Osteoblast (primary cell): ENCODE results near the gene HMSD. TPM values are rescaled to one million over a fixed set of nuclear protein-coding genes. Genes with fewer than 3 reads are reported as not detected.
"Not testable (repeated sequence)": the region's sequence is repeated elsewhere in the genome, so short reads cannot be mapped to it uniquely, and the experiment has no call there.

Source experiments
- DNase-seq: peaks from one replicate; pipeline ENCODE4 v3.0.0; 2011; ENCODE audit warnings: low spot score, mixed read lengths; ENCODE audit not compliant: insufficient read length; ENCODE audit errors: missing footprints
- H2AFZ ChIP-seq: 2 replicates; pipeline ENCODE4 v1.6.0; 2011; ENCODE audit warnings: mild to moderate bottlenecking, low read length
- H3K27ac ChIP-seq: 2 replicates; pipeline ENCODE4 v1.5.1; 2011; ENCODE audit warnings: mild to moderate bottlenecking, low read depth, low read length, moderate library complexity
- H3K27me3 ChIP-seq: 2 replicates; pipeline ENCODE4 v1.6.0; 2012; ENCODE audit warnings: mild to moderate bottlenecking, control low read depth, inconsistent platforms, low read length, moderate library complexity; ENCODE audit not compliant: insufficient read depth
- H3K36me3 ChIP-seq: 2 replicates; pipeline ENCODE4 v1.5.1; 2011; ENCODE audit warnings: mild to moderate bottlenecking, low read length, control low read depth, moderate library complexity; ENCODE audit not compliant: insufficient read depth
- H3K4me1 ChIP-seq: 2 replicates; pipeline ENCODE4 v1.5.1; 2011; ENCODE audit warnings: mild to moderate bottlenecking, low read length, control low read depth, moderate library complexity; ENCODE audit not compliant: insufficient read depth
- H3K4me2 ChIP-seq: 2 replicates; pipeline ENCODE4 v1.6.0; 2011; ENCODE audit warnings: mild to moderate bottlenecking, low read length; ENCODE audit not compliant: insufficient read depth
- H3K4me3 ChIP-seq: fragments of 200-600 bp; sonication (generic); 3 replicates; pipeline ENCODE4 v1.5.1; 2012; ENCODE audit warnings: mild to moderate bottlenecking, low read length, inconsistent platforms; ENCODE audit not compliant: insufficient read depth
- H3K79me2 ChIP-seq: 2 replicates; pipeline ENCODE4 v1.6.0; 2012; ENCODE audit warnings: mild to moderate bottlenecking, low read length, control low read depth, inconsistent platforms; ENCODE audit not compliant: insufficient read depth
- H3K9me3 ChIP-seq: 2 replicates; pipeline ENCODE4 v1.5.1; 2011; ENCODE audit warnings: low read depth, low read length, control low read depth
- H4K20me1 ChIP-seq: 2 replicates; pipeline ENCODE4 v1.6.0; 2012; ENCODE audit warnings: mild to moderate bottlenecking, low read length, control low read depth; ENCODE audit not compliant: insufficient read depth
- total RNA-seq: library from RNA; depleted of rRNA; stranded (reverse); fragments of >200 nt; gene quantifications from 2 replicates; pipeline ENCODE4 v1.2.3, GENCODE V29; 2012
- TF ChIP-seq, protein P1 (sequence below): IDR thresholded peaks from 2 replicates; pipeline ENCODE4 v1.5.1; 2011; ENCODE audit warnings: mild to moderate bottlenecking, low read depth, low read length, moderate library complexity; ENCODE audit errors: extremely low read depth

HMSD gene
- total RNA-seq, 1 donor, result 1.4 TPM

DNA sequence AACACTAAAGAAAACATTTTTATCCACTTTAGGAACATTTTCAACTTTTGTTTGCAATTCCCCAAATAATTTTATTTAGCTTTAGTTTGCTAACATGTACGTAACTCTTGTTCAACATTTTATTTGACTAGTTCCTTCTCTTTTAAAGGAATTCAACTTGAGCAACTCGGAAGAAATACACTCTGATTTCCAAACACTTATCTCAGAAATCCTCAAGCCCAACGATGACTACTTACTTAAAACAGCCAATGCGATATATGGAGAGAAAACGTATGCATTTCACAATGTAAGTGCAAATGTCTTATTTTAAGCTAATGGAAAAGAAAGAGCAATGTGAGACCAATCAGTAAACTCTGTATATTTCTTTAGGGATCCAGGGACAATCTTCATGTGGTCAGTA is 31.3 kb upstream of the HMSD start:
- TF ChIP-seq, protein P1, sequence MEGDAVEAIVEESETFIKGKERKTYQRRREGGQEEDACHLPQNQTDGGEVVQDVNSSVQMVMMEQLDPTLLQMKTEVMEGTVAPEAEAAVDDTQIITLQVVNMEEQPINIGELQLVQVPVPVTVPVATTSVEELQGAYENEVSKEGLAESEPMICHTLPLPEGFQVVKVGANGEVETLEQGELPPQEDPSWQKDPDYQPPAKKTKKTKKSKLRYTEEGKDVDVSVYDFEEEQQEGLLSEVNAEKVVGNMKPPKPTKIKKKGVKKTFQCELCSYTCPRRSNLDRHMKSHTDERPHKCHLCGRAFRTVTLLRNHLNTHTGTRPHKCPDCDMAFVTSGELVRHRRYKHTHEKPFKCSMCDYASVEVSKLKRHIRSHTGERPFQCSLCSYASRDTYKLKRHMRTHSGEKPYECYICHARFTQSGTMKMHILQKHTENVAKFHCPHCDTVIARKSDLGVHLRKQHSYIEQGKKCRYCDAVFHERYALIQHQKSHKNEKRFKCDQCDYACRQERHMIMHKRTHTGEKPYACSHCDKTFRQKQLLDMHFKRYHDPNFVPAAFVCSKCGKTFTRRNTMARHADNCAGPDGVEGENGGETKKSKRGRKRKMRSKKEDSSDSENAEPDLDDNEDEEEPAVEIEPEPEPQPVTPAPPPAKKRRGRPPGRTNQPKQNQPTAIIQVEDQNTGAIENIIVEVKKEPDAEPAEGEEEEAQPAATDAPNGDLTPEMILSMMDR, result no peak
- Histone ChIP-seq H3K36me3 (no peaks in the 10 kb centered on the region), H2AFZ (no peak overlapping the region), H3K27me3 (peaks cover 11% of the 10 kb centered on the region), H3K79me2 (no peaks in the 10 kb centered on the region), H3K4me2 (no peak overlapping the region), H3K4me1 (no peaks in the 10 kb centered on the region), H3K9me3 (no peaks in the 10 kb centered on the region), H3K27ac (no peak overlapping the region), H3K4me3 (no peak overlapping the region), H4K20me1 (no peaks in the 10 kb centered on the region)
- DNase-seq, result no peak

DNA sequence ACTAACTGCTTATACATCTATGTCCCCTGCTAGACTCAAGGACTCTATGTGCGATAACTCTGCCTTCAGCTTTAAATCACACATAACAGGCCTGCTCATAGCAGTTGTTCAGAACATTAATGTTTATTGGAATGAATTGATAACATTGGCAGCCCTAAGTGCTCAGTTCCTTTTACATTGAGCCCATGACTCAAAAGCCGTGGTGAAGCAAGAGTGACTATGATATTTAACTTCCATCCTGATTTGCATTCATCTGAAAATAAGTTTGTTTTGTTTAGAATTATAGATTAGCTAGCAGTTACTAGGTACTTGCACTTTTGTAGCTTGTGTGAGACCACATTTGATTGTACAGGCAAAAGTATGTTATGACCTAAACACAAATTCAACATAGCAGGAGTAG is 27.1 kb upstream of the HMSD start:
- peaks cover 11% of the 10 kb centered on the region for H3K27me3 ChIP-seq
- TF ChIP-seq, protein P1, result no peak
- no peak overlapping the region for H3K4me3 ChIP-seq
- DNase-seq, result no peak
- no peaks in the 10 kb centered on the region for H4K20me1 ChIP-seq
- H3K36me3 ChIP-seq, result no peaks in the 10 kb centered on the region
- H3K79me2 ChIP-seq, result no peaks in the 10 kb centered on the region
- H2AFZ ChIP-seq, result no peak overlapping the region
- no peak overlapping the region for H3K27ac ChIP-seq
- H3K4me2 ChIP-seq, result no peak overlapping the region
- no peaks in the 10 kb centered on the region for H3K4me1 ChIP-seq
- H3K9me3 ChIP-seq, result no peaks in the 10 kb centered on the region

DNA sequence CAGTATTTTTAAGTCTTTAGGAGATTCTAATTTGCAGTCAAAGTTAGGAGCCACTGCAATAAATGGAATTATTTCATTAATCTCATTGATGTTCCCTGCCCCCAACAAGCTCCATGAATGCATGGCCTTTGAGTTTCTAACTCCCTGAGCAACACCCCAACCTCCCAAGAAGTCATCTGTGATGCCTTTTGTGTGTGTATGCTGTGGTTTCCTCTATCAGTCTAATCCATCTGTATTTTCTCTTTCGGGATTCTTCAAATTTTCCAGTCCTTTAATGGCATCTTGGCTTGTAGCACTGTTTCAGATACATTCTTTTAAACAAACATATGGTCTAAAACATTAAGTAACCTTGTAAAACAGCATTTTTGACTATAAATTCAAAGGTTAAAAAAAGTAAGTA is 24.6 kb upstream of the HMSD start:
- Histone ChIP-seq H2AFZ (no peak overlapping the region), H4K20me1 (no peaks in the 10 kb centered on the region), H3K27me3 (peaks cover 11% of the 10 kb centered on the region), H3K79me2 (no peaks in the 10 kb centered on the region), H3K36me3 (no peaks in the 10 kb centered on the region), H3K4me3 (no peak overlapping the region), H3K27ac (no peak overlapping the region), H3K9me3 (no peaks in the 10 kb centered on the region), H3K4me1 (no peaks in the 10 kb centered on the region), H3K4me2 (no peak overlapping the region)
- DNase-seq, result no peak
- TF ChIP-seq, protein P1, result no peak

DNA sequence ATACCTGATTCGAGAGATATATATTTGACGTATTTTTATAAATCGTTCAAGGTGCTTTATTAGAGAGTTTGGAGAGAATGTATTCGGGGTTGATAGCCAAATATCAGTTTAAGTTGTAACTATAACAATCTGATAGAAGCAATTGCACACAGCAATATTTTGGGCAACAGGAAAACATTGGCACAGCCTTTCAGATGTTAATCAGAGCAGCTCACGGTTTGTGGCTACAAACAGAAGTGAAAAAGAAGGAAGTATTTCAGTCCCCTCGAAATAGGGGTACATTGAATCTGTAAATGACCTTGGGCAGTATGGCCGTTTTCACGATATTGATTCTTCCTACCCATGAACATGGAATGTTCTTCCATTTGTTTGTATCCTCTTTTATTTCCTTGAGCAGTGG is 20.8 kb upstream of the HMSD start:
- H4K20me1 ChIP-seq, result no peaks in the 10 kb centered on the region
- no peak overlapping the region for H3K4me3 ChIP-seq
- H3K9me3 ChIP-seq, result no peaks in the 10 kb centered on the region
- TF ChIP-seq, protein P1, result no peak
- H2AFZ ChIP-seq, result no peak overlapping the region
- DNase-seq, result no peak
- no peak overlapping the region for H3K4me2 ChIP-seq
- H3K36me3 ChIP-seq, result no peaks in the 10 kb centered on the region
- peaks cover 15% of the 10 kb centered on the region for H3K27me3 ChIP-seq
- H3K79me2 ChIP-seq, result no peaks in the 10 kb centered on the region
- no peak overlapping the region for H3K27ac ChIP-seq
- no peaks in the 10 kb centered on the region for H3K4me1 ChIP-seq

DNA sequence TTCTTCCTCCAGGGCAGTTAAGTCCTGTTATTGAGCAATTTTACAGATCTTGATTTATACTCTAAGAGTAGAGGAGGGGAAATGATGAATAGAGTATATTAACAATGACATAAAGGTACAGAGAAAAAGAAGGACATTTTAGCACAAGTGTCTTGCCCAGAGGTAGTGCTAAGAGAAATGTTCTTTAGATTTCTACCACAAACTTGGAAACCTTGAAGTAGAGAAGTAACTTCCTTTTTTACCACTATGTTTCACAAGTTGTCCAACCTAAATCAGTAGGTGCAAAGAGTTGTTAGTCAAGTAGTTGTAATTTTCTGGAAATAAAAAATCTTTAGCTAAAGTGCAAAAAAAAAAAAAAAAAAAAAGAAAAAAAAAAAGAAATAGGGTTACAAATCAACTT is 19.7 kb upstream of the HMSD start:
- not testable (repeated sequence) for DNase-seq, H3K4me1 ChIP-seq, H2AFZ ChIP-seq, H3K9me3 ChIP-seq, H3K27ac ChIP-seq, H3K4me2 ChIP-seq, H3K79me2 ChIP-seq, H4K20me1 ChIP-seq, H3K36me3 ChIP-seq, H3K4me3 ChIP-seq
- H3K27me3 ChIP-seq, result peaks cover 18% of the 10 kb centered on the region
